Endothelial cell of hepatic sinusoid (primary cell): ENCODE results near the gene LY6G6D.

Experiments
- in situ Hi-C: cut with HindIII; loops from 2 replicates; pipeline ENCODE4 v1.10.0; 2017; ENCODE audit warnings: low sequenced_read_pairs

LY6G6D gene

GRCh38 chr6:31733734-31734133 lies 18.6 kb downstream of the LY6G6D start:
- in situ Hi-C loops, result loop anchor here (5.0 kb wide), 1 partner anchor 41 kb away; no protein-coding TSS in a partner anchor

GRCh38 chr6:31734247-31734820 lies 19.2 kb downstream of the LY6G6D start:
- in situ Hi-C loops, result loop anchor here (5.0 kb wide), 1 partner anchor 42 kb away; no protein-coding TSS in a partner anchor

GRCh38 chr6:31734821-31735406 lies 19.8 kb downstream of the LY6G6D start:
- in situ Hi-C loops, result loop anchor here (5.0 kb wide), 1 partner anchor 43 kb away; no protein-coding TSS in a partner anchor

- in situ Hi-C loops, result no loop called here
Observed at GRCh38 chr6:31736021-31736767, 21.0 kb downstream of the LY6G6D start, which contains the start of gene CLIC1. CLIC1 (minus strand) TSS chr6:31736530; CDS start chr6:31736300, 230 bp downstream.

GRCh38 chr6:31736768-31737314 lies 21.7 kb downstream of the LY6G6D start:
- in situ Hi-C loops, result no loop called here

GRCh38 chr6:31737315-31737990 lies 22.3 kb downstream of the LY6G6D start:
- in situ Hi-C loops, result no loop called here

GRCh38 chr6:31737991-31738979 lies 23.1 kb downstream of the LY6G6D start:
- in situ Hi-C loops, result no loop called here

GRCh38 chr6:31739639-31740396 lies 24.7 kb downstream of the LY6G6D start, which contains the start of gene MSH5:
MSH5 (plus strand) TSS chr6:31740005; CDS start chr6:31740467, 462 bp downstream.
- in situ Hi-C loops, result loop anchor here (5.0 kb wide), 2 partner anchors 42 to 97 kb away; no protein-coding TSS in a partner anchor

- in situ Hi-C loops, result loop anchor here (5.0 kb wide), 2 partner anchors 42 to 97 kb away; no protein-coding TSS in a partner anchor
Observed at GRCh38 chr6:31740397-31741223, 25.5 kb downstream of the LY6G6D start.

- in situ Hi-C loops, result loop anchor here (5.0 kb wide), 2 partner anchors 40 to 95 kb away; no protein-coding TSS in a partner anchor
Observed at GRCh38 chr6:31741815-31742214, 26.7 kb downstream of the LY6G6D start.

GRCh38 chr6:31742894-31743293 lies 27.7 kb downstream of the LY6G6D start:
- in situ Hi-C loops, result loop anchor here (5.0 kb wide), 2 partner anchors 39 to 94 kb away; no protein-coding TSS in a partner anchor

GRCh38 chr6:31744422-31744821 lies 29.3 kb downstream of the LY6G6D start:
- in situ Hi-C loops, result loop anchor here (5.0 kb wide), 2 partner anchors 38 to 93 kb away; no protein-coding TSS in a partner anchor

- in situ Hi-C loops, result no loop called here
Observed at GRCh38 chr6:31749301-31750036, 34.3 kb downstream of the LY6G6D start.

GRCh38 chr6:31750411-31751022 lies 35.4 kb downstream of the LY6G6D start:
- in situ Hi-C loops, result no loop called here

GRCh38 chr6:31752739-31753319 lies 37.7 kb downstream of the LY6G6D start:
- in situ Hi-C loops, result no loop called here

GRCh38 chr6:31758281-31758680 lies 43.1 kb downstream of the LY6G6D start:
- in situ Hi-C loops, result no loop called here
